Testis (tissue), 3 donors: Measurements from ENCODE around the gene ICAM1. TPM values are rescaled to one million over a fixed set of nuclear protein-coding genes. Genes with fewer than 3 reads are reported as not detected.

Source experiments
- DNase-seq: peaks from one replicate; pipeline ENCODE4 v3.0.0-alpha.2; 2019
- H3K27ac ChIP-seq, 2 donors: fragments of 200-600 bp; sonication (generic); one replicate each; pipeline ENCODE4 v1.5.1; 2019
- H3K27me3 ChIP-seq: fragments of 200-600 bp; sonication (generic); one replicate; pipeline ENCODE4 v1.5.1; 2019
- H3K36me3 ChIP-seq: fragments of 200-600 bp; sonication (generic); one replicate; pipeline ENCODE4 v1.5.1; 2017; ENCODE audit warnings: low read depth; ENCODE audit errors: missing control alignments
- H3K4me1 ChIP-seq: fragments of 200-600 bp; sonication (generic); one replicate; pipeline ENCODE4 v1.5.1; 2019
- H3K4me3 ChIP-seq, 2 donors: fragments of 200-600 bp; sonication (generic); one replicate each; pipeline ENCODE4 v1.5.1; 2017 to 2019
- H3K9me3 ChIP-seq: fragments of 200-600 bp; sonication (generic); one replicate; pipeline ENCODE4 v1.5.1; 2017
- POLR2A ChIP-seq: fragments of 450-650 bp; IDR thresholded peaks from one replicate; pipeline ENCODE4 v1.6.1; 2017; ENCODE audit warnings: antibody characterized with exemption, mild to moderate bottlenecking, moderate library complexity
- WGBS, 2 donors: methylation state at CpG; one replicate each; pipeline ENCODE4 v1.1.5; 2018; 5-methylcytosine and 5-hydroxymethylcytosine counted together
- intact Hi-C: fragments of 100-400 bp; cut with DNase I; formaldehyde crosslinking; loops from one replicate; pipeline ENCODE4 v1.15.1; 2023; ENCODE audit warnings: low total_unique reads
- polyA plus RNA-seq: library from polyadenylated mRNA; stranded (reverse); fragments of 350-450 nt; fragmentation: Illumina TruSeq; extraction: RNeasy Lipid Tissue Mini Kit (QIAGEN cat#74804); gene quantifications from one replicate; pipeline ENCODE4 v1.2.3, GENCODE V29; 2014; ENCODE audit warnings: low read depth, low replicate concordance; ENCODE audit not compliant: insufficient read depth
- total RNA-seq, 2 donors: library from RNA; depleted of rRNA; stranded (reverse); fragments of >200 nt; gene quantifications; one replicate each; pipeline ENCODE4 v1.2.3, GENCODE V29; 2016
- TF ChIP-seq, protein P1 (sequence below), 3 experiments: fragments of 450-650 bp in 2 of 3; fragments of 200-600 bp in 1 of 3; sonication (generic) in 1 of 3; IDR thresholded peaks; one replicate each; pipeline ENCODE4 v1.5.1; 2016 to 2019; ENCODE audit warnings: antibody characterized with exemption in 3 of 3, mild to moderate bottlenecking in 2 of 3, moderate library complexity in 1 of 3

Gene ICAM1
- total and polyA plus RNA-seq, 3 donors from 2014 or later: 10.1 to 18.0 (median 14.3) TPM

DNA sequence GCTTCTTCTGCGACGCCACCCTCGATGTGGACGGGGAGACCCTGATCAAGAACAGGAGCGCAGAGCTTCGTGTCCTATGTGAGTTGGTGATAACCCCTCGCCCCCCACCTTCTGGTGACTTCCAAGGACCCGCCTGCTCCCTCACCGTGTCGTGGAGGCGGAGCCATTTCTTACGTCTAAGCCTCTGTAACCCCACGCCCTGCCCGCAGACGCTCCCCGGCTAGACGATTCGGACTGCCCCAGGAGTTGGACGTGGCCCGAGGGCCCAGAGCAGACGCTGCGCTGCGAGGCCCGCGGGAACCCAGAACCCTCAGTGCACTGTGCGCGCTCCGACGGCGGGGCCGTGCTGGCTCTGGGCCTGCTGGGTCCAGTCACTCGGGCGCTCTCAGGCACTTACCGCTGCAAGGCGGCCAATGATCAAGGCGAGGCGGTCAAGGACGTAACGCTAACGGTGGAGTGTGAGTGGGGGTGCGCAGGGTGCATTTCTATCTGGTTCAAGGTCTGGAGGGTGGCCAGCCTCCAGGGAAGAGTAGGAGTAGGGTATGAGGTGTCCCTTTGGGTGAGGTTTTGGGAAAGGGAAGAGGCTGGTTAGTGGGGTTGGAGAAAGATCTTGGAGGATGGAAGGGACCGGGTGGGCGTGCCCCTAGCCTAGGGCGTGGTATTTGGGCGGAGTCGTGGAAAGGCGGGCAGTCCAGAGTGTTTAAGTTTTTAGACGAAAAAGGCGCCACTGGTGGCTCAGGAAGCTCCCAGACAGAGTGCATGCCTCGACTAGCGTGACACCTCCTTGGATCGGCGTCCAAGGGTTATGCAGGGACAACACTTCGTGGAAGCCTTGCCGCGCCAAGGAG is 22.1 kb downstream of the ICAM1 start:
- Histone ChIP-seq H3K27ac (no peak overlapping the region), H3K4me1 (peaks cover 32% of the 10 kb centered on the region), H3K36me3 (no peaks in the 10 kb centered on the region), H3K9me3 (no peaks in the 10 kb centered on the region), H3K27me3 (peaks cover 5% of the 10 kb centered on the region), H3K4me3 (no peak overlapping the region)
- WGBS, 2 donors: 7 to 8% methylated on average over 47 of the region's 56 CpGs
- TF ChIP-seq POLR2A: no peak
- TF ChIP-seq, protein P1, sequence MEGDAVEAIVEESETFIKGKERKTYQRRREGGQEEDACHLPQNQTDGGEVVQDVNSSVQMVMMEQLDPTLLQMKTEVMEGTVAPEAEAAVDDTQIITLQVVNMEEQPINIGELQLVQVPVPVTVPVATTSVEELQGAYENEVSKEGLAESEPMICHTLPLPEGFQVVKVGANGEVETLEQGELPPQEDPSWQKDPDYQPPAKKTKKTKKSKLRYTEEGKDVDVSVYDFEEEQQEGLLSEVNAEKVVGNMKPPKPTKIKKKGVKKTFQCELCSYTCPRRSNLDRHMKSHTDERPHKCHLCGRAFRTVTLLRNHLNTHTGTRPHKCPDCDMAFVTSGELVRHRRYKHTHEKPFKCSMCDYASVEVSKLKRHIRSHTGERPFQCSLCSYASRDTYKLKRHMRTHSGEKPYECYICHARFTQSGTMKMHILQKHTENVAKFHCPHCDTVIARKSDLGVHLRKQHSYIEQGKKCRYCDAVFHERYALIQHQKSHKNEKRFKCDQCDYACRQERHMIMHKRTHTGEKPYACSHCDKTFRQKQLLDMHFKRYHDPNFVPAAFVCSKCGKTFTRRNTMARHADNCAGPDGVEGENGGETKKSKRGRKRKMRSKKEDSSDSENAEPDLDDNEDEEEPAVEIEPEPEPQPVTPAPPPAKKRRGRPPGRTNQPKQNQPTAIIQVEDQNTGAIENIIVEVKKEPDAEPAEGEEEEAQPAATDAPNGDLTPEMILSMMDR (IDR thresholded peaks at IDR 0.05): no peak
- DNase-seq: no peak
- intact Hi-C loops: no loop called here

DNA sequence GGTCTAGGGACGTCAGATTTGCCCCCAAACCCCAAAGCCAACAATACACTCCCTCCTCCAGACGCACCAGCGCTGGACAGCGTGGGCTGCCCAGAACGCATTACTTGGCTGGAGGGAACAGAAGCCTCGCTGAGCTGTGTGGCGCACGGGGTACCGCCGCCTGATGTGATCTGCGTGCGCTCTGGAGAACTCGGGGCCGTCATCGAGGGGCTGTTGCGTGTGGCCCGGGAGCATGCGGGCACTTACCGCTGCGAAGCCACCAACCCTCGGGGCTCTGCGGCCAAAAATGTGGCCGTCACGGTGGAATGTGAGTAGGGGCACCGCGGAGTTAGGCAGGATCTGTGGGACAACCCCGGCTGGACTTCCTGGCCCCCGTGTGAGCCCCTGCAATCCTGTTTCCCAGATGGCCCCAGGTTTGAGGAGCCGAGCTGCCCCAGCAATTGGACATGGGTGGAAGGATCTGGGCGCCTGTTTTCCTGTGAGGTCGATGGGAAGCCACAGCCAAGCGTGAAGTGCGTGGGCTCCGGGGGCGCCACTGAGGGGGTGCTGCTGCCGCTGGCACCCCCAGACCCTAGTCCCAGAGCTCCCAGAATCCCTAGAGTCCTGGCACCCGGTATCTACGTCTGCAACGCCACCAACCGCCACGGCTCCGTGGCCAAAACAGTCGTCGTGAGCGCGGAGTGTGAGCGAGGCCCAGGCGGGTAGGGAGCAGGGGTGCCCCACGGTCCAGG is 22.9 kb downstream of the ICAM1 start:
- no peak for TF ChIP-seq POLR2A
- TF ChIP-seq, protein P1 (IDR thresholded peaks at IDR 0.05): no peak
- Histone ChIP-seq H3K27me3 (peaks cover 5% of the 10 kb centered on the region), H3K9me3 (no peaks in the 10 kb centered on the region), H3K4me1 (peaks cover 32% of the 10 kb centered on the region), H3K4me3 (no peak overlapping the region), H3K27ac (no peak overlapping the region), H3K36me3 (no peaks in the 10 kb centered on the region)
- no peak for DNase-seq
- intact Hi-C loops: no loop called here
- 4 to 15% methylated on average over 26 to 49 of the region's 49 CpGs for WGBS, 2 donors

DNA sequence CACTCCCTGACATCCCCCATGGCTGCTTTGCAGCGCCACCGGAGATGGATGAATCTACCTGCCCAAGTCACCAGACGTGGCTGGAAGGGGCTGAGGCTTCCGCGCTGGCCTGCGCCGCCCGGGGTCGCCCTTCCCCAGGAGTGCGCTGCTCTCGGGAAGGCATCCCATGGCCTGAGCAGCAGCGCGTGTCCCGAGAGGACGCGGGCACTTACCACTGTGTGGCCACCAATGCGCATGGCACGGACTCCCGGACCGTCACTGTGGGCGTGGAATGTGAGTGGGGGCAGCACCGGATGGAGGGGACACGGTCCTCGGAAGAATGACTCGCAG is 23.4 kb downstream of the ICAM1 start:
- WGBS, 2 donors: 0 to 8% methylated on average over 2 to 25 of the region's 25 CpGs
- DNase-seq: no peak
- Histone ChIP-seq H3K4me1 (peaks cover 26% of the 10 kb centered on the region), H3K36me3 (no peaks in the 10 kb centered on the region), H3K9me3 (no peaks in the 10 kb centered on the region), H3K4me3 (no peak overlapping the region), H3K27ac (no peak overlapping the region), H3K27me3 (peaks cover 5% of the 10 kb centered on the region)
- intact Hi-C loops: no loop called here
- TF ChIP-seq POLR2A: no peak
- TF ChIP-seq, protein P1 (IDR thresholded peaks at IDR 0.05): no peak

DNA sequence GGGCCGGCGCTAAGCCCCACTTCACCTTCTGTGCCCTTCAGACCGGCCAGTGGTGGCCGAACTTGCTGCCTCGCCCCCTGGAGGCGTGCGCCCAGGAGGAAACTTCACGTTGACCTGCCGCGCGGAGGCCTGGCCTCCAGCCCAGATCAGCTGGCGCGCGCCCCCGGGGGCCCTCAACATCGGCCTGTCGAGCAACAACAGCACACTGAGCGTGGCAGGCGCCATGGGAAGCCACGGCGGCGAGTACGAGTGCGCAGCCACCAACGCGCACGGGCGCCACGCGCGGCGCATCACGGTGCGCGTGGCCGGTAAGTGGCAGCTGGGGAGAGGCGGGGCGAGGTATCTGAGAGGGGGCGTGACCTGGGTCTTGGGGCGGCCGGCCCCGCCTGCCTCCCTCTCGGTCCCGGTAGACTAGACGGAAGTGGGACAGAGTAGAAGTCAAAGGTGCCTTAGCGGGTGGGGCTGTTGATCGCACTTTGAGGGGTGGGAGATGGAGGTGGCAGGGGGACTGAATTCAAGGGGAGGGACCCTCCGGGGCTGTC is 24.5 kb downstream of the ICAM1 start:
- H3K36me3 ChIP-seq: no peaks in the 10 kb centered on the region
- H3K27ac ChIP-seq: no peak overlapping the region
- no peak for TF ChIP-seq POLR2A
- TF ChIP-seq, protein P1 (IDR thresholded peaks at IDR 0.05): no peak
- H3K4me3 ChIP-seq: no peak overlapping the region
- WGBS, 2 donors: 0 to 2% methylated on average over 10 to 43 of the region's 48 CpGs
- peaks cover 5% of the 10 kb centered on the region for H3K27me3 ChIP-seq
- intact Hi-C loops: no loop called here
- DNase-seq: peak; percentile 39
- H3K9me3 ChIP-seq: no peaks in the 10 kb centered on the region
- peaks cover 17% of the 10 kb centered on the region for H3K4me1 ChIP-seq
